Neural cell (in vitro differentiated cells): Measurements from ENCODE around the gene RHOC. TPM values are rescaled to one million over a fixed set of nuclear protein-coding genes. Genes with fewer than 3 reads are reported as not detected.

Source experiments
- H2AFZ ChIP-seq: fragments of 200-600, 300-800 bp; sonication (generic), shearing (Covaris generic); 2 replicates; pipeline ENCODE4 v1.6.0; 2014; ENCODE audit warnings: low read depth, mild to moderate bottlenecking, antibody characterized with exemption, low read length, moderate library complexity
- H3F3A ChIP-seq: fragments of 200-600 bp; shearing (Covaris generic); 2 replicates; pipeline ENCODE4 v1.6.1; 2016; ENCODE audit warnings: mild to moderate bottlenecking, moderate library complexity, mixed read lengths, antibody characterized with exemption, low read length; ENCODE audit not compliant: insufficient read depth, poor library complexity, severe bottlenecking
- H3K27ac ChIP-seq: fragments of 200-600, 300-800 bp; sonication (generic), shearing (Covaris generic); 2 replicates; pipeline ENCODE4 v1.5.1; 2014; ENCODE audit warnings: mild to moderate bottlenecking, low read length, moderate library complexity
- H3K27me3 ChIP-seq: fragments of 300-800, 200-600 bp; sonication (generic), shearing (Covaris generic); 2 replicates; pipeline ENCODE4 v1.6.0; 2014; ENCODE audit warnings: mild to moderate bottlenecking, low read depth, low read length, moderate library complexity; ENCODE audit not compliant: insufficient read depth
- H3K36me3 ChIP-seq: fragments of 300-800, 200-600 bp; sonication (generic), shearing (Covaris generic); 2 replicates; pipeline ENCODE4 v1.5.1; 2014; ENCODE audit warnings: mild to moderate bottlenecking, antibody characterized with exemption, low read length, moderate library complexity; ENCODE audit not compliant: insufficient read depth
- H3K4me2 ChIP-seq: fragments of 300-800, 200-600 bp; sonication (generic), shearing (Covaris generic); 2 replicates; pipeline ENCODE4 v1.6.0; 2014; ENCODE audit warnings: mild to moderate bottlenecking, low read length
- H3K4me3 ChIP-seq: fragments of 300-800, 200-600 bp; sonication (generic), shearing (Covaris generic); 2 replicates; pipeline ENCODE4 v1.5.1; 2014; ENCODE audit warnings: mild to moderate bottlenecking, low read length, moderate library complexity
- H3K79me2 ChIP-seq: fragments of 200-600 bp; shearing (Covaris generic); replicated peaks from 2 replicates; pipeline ENCODE4 v1.6.0; 2014; ENCODE audit warnings: mild to moderate bottlenecking, low read length, moderate library complexity; ENCODE audit not compliant: insufficient read depth
- H3K9ac ChIP-seq: fragments of 300-800, 200-600 bp; sonication (generic), shearing (Covaris generic); 2 replicates; pipeline ENCODE4 v1.6.1; 2016; ENCODE audit warnings: mild to moderate bottlenecking, low read length, mixed read lengths
- H3K9me2 ChIP-seq: fragments of 200-600 bp; shearing (Covaris generic); 2 replicates; pipeline ENCODE4 v1.6.1; 2016; ENCODE audit warnings: mild to moderate bottlenecking, low read length, mixed read lengths; ENCODE audit not compliant: insufficient read depth
- H3K9me3 ChIP-seq: fragments of 200-600, 300-800 bp; sonication (generic), shearing (Covaris generic); 2 replicates; pipeline ENCODE4 v1.6.1; 2016; ENCODE audit warnings: mild to moderate bottlenecking, mixed run types, low read length, moderate library complexity, mixed read lengths
- H4K20me1 ChIP-seq: fragments of 200-600 bp; shearing (Covaris generic); 2 replicates; pipeline ENCODE4 v1.6.1; 2016; ENCODE audit warnings: mild to moderate bottlenecking, mixed run types; ENCODE audit not compliant: insufficient read depth
- CTCF ChIP-seq: fragments of 450-650 bp; IDR thresholded peaks from 2 replicates; pipeline ENCODE4 v1.5.1; 2014; ENCODE audit warnings: antibody characterized with exemption, mild to moderate bottlenecking, moderate library complexity; ENCODE audit not compliant: poor library complexity, severe bottlenecking
- EP300 ChIP-seq: fragments of 450-650 bp; conservative IDR thresholded peaks from 2 replicates; pipeline ENCODE4 v1.6.1; 2014; ENCODE audit warnings: antibody characterized with exemption, mild to moderate bottlenecking, moderate library complexity; ENCODE audit not compliant: poor library complexity, severe bottlenecking
- EZH2 ChIP-seq: fragments of 200-600, 300-800 bp; shearing (Covaris generic), sonication (generic); IDR thresholded peaks from 2 replicates; pipeline ENCODE4 v1.6.1; 2014; ENCODE audit warnings: antibody characterized with exemption, low read length, borderline replicate concordance, mild to moderate bottlenecking; ENCODE audit not compliant: insufficient read depth, poor library complexity, severe bottlenecking
- MXI1 ChIP-seq: fragments of 450-650 bp; conservative IDR thresholded peaks from 2 replicates; pipeline ENCODE4 v1.6.1; 2014; ENCODE audit warnings: antibody characterized with exemption, mild to moderate bottlenecking; ENCODE audit not compliant: poor library complexity, severe bottlenecking
- POLR2AphosphoS5 ChIP-seq: IDR thresholded peaks from 2 replicates; pipeline ENCODE4 v1.6.1; 2012
- RAD21 ChIP-seq: fragments of 450-650 bp; conservative IDR thresholded peaks from 2 replicates; pipeline ENCODE4 v1.6.1; 2014; ENCODE audit warnings: antibody characterized with exemption, mild to moderate bottlenecking, moderate library complexity
- REST ChIP-seq: IDR thresholded peaks from 2 replicates; pipeline ENCODE4 v1.6.1; 2012; ENCODE audit warnings: borderline replicate concordance
- SMC3 ChIP-seq: fragments of 450-650 bp; conservative IDR thresholded peaks from 2 replicates; pipeline ENCODE4 v1.6.1; 2014; ENCODE audit warnings: antibody characterized with exemption, mild to moderate bottlenecking, moderate library complexity; ENCODE audit not compliant: poor library complexity
- TAF1 ChIP-seq: IDR thresholded peaks from 2 replicates; pipeline ENCODE4 v1.6.1; 2012; ENCODE audit warnings: low read depth
- polyA plus RNA-seq: library from polyadenylated mRNA; depleted of rRNA; stranded (reverse); fragments of >200 nt; gene quantifications from 2 replicates; pipeline ENCODE4 v1.2.3, GENCODE V29; 2014

RHOC gene
- polyA plus RNA-seq, 1 donor from 2014 or later = 5.0 TPM

GRCh38 chr1:112689196-112689841 lies 17.6 kb downstream of the RHOC start:
- Histone ChIP-seq H3K4me3 (no peak overlapping the region), H3F3A (no peaks in the 10 kb centered on the region), H3K9me3 (no peaks in the 10 kb centered on the region), H3K4me2 (no peak overlapping the region), H3K9me2 (no peaks in the 10 kb centered on the region), H3K9ac (no peak overlapping the region), H3K79me2 (no peaks in the 10 kb centered on the region), H3K27ac (no peak overlapping the region), H3K36me3 (no peaks in the 10 kb centered on the region), H2AFZ (no peak overlapping the region), H4K20me1 (no peaks in the 10 kb centered on the region), H3K27me3 (no peaks in the 10 kb centered on the region)
- TF ChIP-seq TAF1 (no peak), POLR2AphosphoS5 (no peak), EP300 (no peak), CTCF (no peak), SMC3 (no peak), MXI1 (no peak)

DNA sequence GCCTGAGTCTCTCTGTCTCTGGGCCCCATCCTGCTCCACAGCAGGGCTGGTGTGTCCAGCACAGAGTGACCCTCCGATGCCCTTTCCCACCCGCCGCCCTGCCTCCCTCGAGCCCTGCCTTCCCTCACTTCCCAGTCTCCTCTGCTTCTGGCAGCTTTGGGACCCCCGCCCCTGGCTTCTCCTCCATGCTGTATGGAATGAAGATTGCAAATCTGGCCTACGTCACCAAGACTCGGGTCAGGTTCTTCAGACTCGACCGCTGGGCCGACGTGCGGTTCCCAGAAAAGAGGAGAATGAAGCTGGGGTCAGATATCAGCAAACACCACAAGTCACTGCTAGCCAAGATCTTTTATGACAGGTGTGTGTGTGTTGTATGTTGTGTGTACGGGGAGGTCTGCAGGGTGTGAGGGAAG lies 18.1 kb downstream of the RHOC start:
- Histone ChIP-seq H3K27me3 (no peaks in the 10 kb centered on the region), H3K4me3 (no peak overlapping the region), H3K27ac (no peak overlapping the region), H3K9me2 (no peaks in the 10 kb centered on the region), H3F3A (no peaks in the 10 kb centered on the region), H3K9ac (no peak overlapping the region), H3K9me3 (no peaks in the 10 kb centered on the region), H4K20me1 (no peaks in the 10 kb centered on the region), H3K4me2 (no peak overlapping the region), H3K36me3 (no peaks in the 10 kb centered on the region), H3K79me2 (no peaks in the 10 kb centered on the region), H2AFZ (no peak overlapping the region)
- TF ChIP-seq RAD21 (no peak), REST (no peak), EP300 (no peak), SMC3 (no peak), CTCF (no peak), EZH2 (no peak), MXI1 (no peak), POLR2AphosphoS5 (no peak), TAF1 (no peak)
